ENCODE results near the gene PTPRM.
"Not testable (repeated sequence)": the region's sequence is repeated elsewhere in the genome, so short reads cannot be mapped to it uniquely, and the experiment has no call there.

Gene PTPRM

DNA sequence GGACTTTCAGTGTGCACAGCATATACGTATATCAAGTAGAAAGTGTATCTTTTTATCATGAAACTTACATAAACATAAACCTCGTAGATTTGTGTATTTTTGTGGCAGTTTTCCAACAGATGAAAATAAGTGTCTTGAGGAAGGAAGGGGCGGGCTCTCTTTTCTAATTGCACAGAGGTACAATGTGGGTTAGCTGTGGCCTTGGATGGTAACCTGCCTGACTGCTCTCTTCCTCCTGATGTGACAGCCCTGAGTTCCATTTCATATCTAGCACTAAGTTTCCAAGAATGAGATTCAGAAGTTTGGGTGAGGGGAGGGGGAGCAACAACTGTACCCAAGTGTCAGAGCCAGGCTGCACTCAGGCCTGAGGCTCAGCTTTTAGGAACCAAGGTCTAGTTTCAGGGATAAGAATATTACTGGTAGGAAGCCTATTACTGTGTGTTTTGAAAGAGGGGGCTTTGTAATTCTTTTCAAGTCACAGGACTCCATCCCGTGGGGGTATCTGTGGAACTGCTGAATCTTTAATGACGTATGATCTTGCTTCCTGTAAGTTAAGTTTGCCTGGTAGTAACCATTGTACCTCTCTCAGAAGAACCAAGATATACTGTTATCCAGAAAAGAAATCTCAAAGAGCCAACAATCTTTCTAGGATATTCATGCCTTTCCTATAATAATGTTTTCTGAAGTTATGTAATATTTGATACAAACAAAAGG lies 483.7 kb downstream of the PTPRM start:
- Mint-ChIP-seq H3K36me3 (no peaks in the 10 kb centered on the region), H3K27me3 (no peaks in the 10 kb centered on the region), H3K4me3 (no peak overlapping the region), H3K4me1 (no peaks in the 10 kb centered on the region), H3K27ac (no peak overlapping the region), H3K9me3 (peaks cover 0 to 1% of the 10 kb centered on the region in 2 donors)
- DNase-seq, result no peak
- ATAC-seq (replicated peaks), result no peak

DNA sequence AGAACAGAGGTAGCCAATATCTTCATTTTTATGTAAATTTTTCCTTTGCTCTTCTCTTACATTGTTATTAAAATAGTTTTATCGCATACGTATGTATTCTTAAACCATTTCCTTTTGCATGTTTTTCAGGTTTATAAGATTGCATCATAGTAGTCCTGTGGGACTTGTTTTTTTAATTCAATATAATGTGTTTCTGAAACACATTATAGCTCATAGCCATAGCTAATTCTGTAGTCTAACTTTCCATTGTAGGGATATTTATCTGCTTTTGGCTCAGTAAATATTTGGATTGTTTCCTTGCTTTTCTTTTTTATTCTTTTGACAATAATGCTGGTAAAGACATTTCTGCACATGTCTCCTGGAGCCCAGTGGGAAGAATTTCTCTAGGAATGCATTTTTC lies 484.3 kb downstream of the PTPRM start:
- no peak for DNase-seq
- Mint-ChIP-seq H3K27ac (no peak overlapping the region), H3K4me1 (no peaks in the 10 kb centered on the region), H3K4me3 (no peak overlapping the region), H3K27me3 (no peaks in the 10 kb centered on the region), H3K9me3 (peaks cover 0 to 1% of the 10 kb centered on the region in 2 donors), H3K36me3 (no peaks in the 10 kb centered on the region)
- ATAC-seq (replicated peaks), result no peak

DNA sequence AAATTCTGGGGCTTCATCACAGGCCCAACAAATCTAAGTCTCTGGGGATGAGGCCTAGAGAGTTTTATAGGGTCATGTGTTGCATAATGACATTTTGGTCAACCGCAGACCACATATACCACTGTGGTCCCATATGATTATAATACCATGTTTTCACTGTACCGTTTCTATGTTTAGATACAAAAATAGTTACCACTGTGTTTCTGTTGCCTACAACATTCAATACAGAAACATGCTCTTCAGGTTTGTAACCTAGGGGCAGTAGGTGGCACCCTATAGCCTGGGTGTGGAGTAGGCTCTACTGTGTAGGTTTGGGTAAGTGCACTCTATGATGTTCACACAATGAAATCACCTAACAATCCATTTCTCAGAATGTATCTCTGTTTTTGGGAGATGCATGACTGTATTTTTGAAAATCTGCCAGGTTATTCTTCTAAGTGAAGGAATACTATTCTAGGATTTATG lies 485.2 kb downstream of the PTPRM start:
- Mint-ChIP-seq H3K27me3 (no peaks in the 10 kb centered on the region), H3K9me3 (peaks cover 0 to 1% of the 10 kb centered on the region in 2 donors), H3K27ac (no peak overlapping the region), H3K4me3 (no peak overlapping the region), H3K4me1 (no peaks in the 10 kb centered on the region), H3K36me3 (no peaks in the 10 kb centered on the region)
- ATAC-seq (replicated peaks) (peak; percentile 34 to 67), DNase-seq (no peak)

DNA sequence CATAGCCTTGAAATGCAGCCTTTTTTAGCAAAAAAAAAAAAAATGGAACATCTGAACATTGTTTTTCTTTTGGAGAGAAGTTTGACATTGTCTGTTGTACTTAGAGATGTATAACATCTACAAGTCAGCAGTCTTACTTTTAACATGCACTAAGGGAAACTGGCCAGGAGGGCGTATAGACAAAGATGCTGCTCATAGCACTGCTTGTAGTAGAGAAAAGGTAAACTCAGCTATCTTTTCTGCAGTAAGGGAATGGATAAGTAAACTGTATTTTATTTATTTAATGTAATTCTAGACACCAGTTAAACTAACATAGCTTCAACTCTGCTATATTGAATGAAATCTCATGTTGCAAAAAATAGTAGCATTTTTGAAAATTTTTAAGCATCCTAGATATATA lies 489.6 kb downstream of the PTPRM start:
- Mint-ChIP-seq H3K4me3 (no peak overlapping the region), H3K4me1 (no peaks in the 10 kb centered on the region), H3K27ac (no peak overlapping the region), H3K36me3 (no peaks in the 10 kb centered on the region), H3K27me3 (no peaks in the 10 kb centered on the region), H3K9me3 (peaks cover 0 to 3% of the 10 kb centered on the region in 2 donors)
- DNase-seq (no peak), ATAC-seq (replicated peaks) (no peak)

DNA sequence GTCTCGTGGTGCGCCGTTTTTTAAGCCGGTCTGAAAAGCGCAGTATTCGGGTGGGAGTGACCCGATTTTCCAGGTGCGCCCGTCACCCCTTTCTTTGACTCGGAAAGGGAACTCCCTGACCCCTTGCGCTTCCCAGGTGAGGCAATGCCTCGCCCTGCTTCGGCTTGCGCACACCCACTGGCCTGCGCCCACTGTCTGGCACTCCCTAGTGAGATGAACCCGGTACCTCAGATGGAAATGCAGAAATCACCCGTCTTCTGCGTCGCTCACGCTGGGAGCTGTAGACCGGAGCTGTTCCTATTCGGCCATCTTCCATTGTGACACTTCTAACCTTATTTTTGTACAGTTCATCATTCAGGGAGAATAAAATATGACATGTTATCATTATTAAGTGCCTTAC lies 496.0 kb downstream of the PTPRM start:
- not testable (repeated sequence) for H3K36me3 Mint-ChIP-seq; ATAC-seq (replicated peaks); H3K4me1 Mint-ChIP-seq; H3K27me3 Mint-ChIP-seq; H3K27ac Mint-ChIP-seq; DNase-seq; H3K9me3 Mint-ChIP-seq; H3K4me3 Mint-ChIP-seq

DNA sequence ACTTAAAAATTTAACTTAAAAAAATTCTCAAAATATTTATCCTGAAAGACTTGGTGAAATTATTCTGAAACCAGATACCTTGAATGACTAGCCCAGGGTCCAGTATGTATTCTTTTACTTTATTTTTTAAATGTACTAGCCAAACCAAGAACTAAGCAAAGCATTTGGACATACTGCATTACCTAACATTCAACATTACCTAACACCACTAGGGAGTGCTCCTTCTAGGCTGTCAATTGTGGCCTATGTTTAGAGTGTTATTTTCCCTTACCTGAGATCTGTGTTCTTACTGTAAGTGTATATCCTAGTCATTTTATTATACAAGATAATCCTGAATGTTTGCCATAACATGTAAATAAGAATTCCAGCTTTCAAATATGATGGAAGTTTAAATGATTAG lies 496.6 kb downstream of the PTPRM start:
- Mint-ChIP-seq H3K4me1 (no peaks in the 10 kb centered on the region), H3K27ac (no peak overlapping the region), H3K36me3 (no peaks in the 10 kb centered on the region), H3K9me3 (peaks cover 0 to 1% of the 10 kb centered on the region in 2 donors), H3K27me3 (peaks cover 0 to 3% of the 10 kb centered on the region in 2 donors), H3K4me3 (no peak overlapping the region)
- DNase-seq (no peak), ATAC-seq (replicated peaks) (no peak)

DNA sequence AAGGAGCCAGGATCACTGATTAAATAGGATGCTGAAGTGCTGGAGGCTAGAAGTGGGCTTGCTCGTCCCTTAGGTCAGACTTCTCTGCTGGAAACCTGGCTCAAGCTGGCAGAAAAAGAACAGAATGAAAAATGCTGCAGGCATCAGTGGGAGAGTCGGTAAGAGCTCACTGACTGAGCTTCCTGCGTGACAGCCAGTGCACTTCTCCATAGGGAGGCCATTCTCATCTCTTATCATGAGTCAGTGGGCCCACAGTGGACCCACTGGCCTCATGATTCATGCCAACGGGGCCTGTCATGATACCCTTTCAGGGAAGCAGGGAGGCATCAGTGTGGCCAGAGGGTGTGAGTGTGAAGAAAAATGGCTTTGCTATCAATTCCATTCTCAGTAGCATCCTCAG lies 498.2 kb downstream of the PTPRM start:
- Mint-ChIP-seq H3K27ac (no peak overlapping the region), H3K4me3 (no peak overlapping the region), H3K4me1 (no peaks in the 10 kb centered on the region), H3K9me3 (peaks cover 3 to 4% of the 10 kb centered on the region in 2 donors), H3K36me3 (no peaks in the 10 kb centered on the region), H3K27me3 (peaks cover 0 to 3% of the 10 kb centered on the region in 2 donors)
- no peak for DNase-seq
- no peak for ATAC-seq (replicated peaks)

DNA sequence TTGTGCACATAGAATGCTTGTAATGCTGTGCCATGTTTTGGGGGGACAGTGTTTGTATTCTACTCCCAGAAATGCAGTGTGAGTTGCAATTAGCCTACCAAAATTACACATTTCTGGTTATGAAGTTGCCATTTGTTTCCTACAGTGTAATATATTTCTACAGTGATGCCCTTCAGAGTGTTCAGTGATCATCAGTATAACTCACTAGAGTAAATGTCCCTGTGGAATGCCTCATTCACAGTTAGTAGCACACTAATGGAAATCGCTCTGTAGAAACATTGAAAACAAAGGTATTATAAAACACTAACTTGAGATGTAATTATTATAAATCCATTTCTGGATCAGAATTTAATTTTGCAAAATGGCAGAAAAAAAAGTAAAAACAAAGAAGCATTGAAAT lies 498.7 kb downstream of the PTPRM start:
- no peak overlapping the region for H3K4me3 Mint-ChIP-seq
- no peak for ATAC-seq (replicated peaks)
- no peaks in the 10 kb centered on the region for H3K4me1 Mint-ChIP-seq
- peaks cover 0 to 3% of the 10 kb centered on the region in 2 donors for H3K27me3 Mint-ChIP-seq
- DNase-seq, result no peak
- H3K27ac Mint-ChIP-seq, result no peak overlapping the region
- H3K9me3 Mint-ChIP-seq, result peaks cover 3 to 4% of the 10 kb centered on the region in 2 donors
- no peaks in the 10 kb centered on the region for H3K36me3 Mint-ChIP-seq

DNA sequence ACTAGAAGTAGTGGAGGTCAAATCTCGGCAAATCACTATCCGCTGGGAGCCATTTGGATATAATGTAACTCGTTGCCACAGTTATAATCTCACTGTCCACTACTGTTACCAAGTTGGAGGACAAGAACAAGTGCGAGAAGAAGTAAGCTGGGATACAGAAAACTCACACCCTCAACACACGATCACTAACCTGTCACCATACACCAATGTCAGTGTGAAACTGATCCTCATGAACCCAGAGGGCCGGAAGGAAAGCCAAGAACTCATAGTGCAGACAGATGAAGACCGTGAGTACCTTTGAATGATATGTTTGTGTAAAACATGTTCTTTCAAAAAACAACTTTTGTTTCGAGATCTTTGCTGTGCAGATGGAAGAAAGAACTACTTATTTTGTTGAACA lies 502.6 kb downstream of the PTPRM start:
- no peak for ATAC-seq (replicated peaks)
- H3K27ac Mint-ChIP-seq, result no peak overlapping the region
- H3K36me3 Mint-ChIP-seq, result no peaks in the 10 kb centered on the region
- no peak for DNase-seq
- H3K9me3 Mint-ChIP-seq, result peaks cover 2 to 4% of the 10 kb centered on the region in 2 donors
- no peak overlapping the region for H3K4me3 Mint-ChIP-seq
- H3K4me1 Mint-ChIP-seq, result no peaks in the 10 kb centered on the region
- peaks cover 0 to 3% of the 10 kb centered on the region in 2 donors for H3K27me3 Mint-ChIP-seq

DNA sequence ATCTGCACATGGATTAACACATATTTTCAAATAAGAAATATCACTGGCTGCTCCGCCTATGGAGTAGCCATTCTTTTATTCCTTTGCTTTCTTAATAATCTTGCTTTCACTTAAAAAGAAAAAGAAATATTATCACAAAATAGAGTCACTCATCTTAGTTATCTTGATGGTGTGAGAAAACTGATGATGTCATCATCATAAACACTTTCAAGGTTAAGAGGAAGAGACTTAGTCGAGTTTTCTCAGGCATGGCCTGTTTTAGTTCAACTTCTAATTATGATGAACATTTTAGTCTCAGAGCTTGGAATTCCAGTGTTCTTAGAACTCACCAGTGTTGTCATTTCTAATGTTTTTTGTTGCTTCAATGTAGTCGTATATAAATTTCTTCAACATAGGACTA lies 506.1 kb downstream of the PTPRM start:
- H3K4me3 Mint-ChIP-seq, result no peak overlapping the region
- no peaks in the 10 kb centered on the region for H3K27me3 Mint-ChIP-seq
- no peaks in the 10 kb centered on the region for H3K36me3 Mint-ChIP-seq
- ATAC-seq (replicated peaks), result no peak
- no peak overlapping the region for H3K27ac Mint-ChIP-seq
- DNase-seq, result no peak
- peaks cover 2 to 4% of the 10 kb centered on the region in 2 donors for H3K9me3 Mint-ChIP-seq
- no peaks in the 10 kb centered on the region for H3K4me1 Mint-ChIP-seq

DNA sequence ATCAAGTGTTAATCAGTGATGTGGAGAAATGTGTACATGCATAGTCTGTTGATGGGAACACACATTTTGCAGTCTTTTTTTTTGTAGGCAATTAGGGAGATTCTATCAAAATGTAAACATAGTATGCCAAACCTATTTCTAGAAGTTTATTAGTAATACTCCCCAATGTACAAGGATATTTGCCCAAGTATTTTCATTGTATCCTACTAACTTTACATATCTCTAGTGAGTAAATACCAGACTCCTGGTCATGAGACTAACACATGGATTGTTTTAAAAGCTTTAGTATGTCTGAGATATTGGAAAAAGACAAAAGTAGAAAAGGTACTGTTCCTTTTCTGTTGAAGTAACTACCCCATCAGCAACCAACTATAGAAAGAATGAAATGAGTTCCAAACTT lies 513.0 kb downstream of the PTPRM start:
- Mint-ChIP-seq H3K27ac (no peak overlapping the region), H3K27me3 (no peaks in the 10 kb centered on the region), H3K4me1 (no peaks in the 10 kb centered on the region), H3K9me3 (no peaks in the 10 kb centered on the region), H3K4me3 (no peak overlapping the region), H3K36me3 (no peaks in the 10 kb centered on the region)
- DNase-seq, result no peak
- ATAC-seq (replicated peaks), result no peak

DNA sequence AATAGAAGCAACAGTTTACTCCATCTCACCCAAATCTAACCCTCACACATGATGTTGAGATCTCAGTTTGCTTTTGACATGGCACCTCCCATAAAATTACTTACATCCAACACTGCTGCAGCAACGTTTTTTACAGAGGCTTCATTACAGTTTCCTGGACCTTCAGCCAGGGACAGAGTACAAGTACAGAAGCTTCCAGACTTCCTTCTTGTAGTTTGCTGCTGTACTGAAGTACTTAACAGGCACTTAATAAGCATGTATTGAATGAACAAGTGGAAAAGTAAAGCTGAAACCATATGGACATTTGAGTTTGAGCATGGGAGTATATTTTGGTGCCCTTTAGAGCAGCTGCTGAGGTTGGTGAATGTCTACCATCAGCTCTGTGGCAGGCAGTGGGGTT lies 514.2 kb downstream of the PTPRM start:
- Mint-ChIP-seq H3K36me3 (no peaks in the 10 kb centered on the region), H3K9me3 (no peaks in the 10 kb centered on the region), H3K4me3 (no peak overlapping the region), H3K27ac (no peak overlapping the region), H3K4me1 (no peaks in the 10 kb centered on the region), H3K27me3 (no peaks in the 10 kb centered on the region)
- no peak for DNase-seq
- ATAC-seq (replicated peaks), result no peak

DNA sequence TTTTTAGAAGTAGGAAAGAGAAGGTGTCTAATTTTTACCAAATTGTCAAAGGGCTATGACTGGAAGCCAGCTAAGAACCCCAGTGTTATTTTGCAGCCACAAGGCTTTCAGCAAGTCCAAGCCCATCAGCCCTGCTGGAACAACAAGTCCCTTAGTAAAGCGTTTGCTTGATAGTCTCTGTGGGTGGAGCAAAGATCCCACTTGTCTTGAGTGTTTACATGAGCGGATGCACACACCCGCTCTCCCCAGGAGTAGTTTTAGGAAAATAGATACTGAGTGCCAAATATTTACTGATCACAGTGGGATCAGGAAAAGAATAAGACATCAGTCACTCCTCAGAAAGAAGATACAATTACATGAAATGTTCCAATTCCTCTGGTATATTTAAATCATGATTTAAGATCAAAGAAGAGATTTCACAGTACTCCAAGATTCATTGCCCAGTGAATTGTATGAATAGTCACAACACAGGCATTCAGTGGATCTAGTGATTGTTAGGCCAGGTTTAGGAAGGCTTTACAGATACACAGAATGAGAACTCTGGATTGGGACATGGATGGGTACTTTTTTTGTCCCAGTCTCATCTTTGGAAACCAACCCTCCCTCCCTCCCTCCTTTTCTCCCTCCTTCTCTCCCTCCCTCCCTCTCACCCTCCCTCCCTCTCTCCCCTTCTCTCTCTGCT lies 514.9 kb downstream of the PTPRM start:
- no peak overlapping the region for H3K4me3 Mint-ChIP-seq
- no peaks in the 10 kb centered on the region for H3K9me3 Mint-ChIP-seq
- H3K27me3 Mint-ChIP-seq, result no peaks in the 10 kb centered on the region
- no peak for ATAC-seq (replicated peaks)
- H3K4me1 Mint-ChIP-seq, result no peaks in the 10 kb centered on the region
- no peak for DNase-seq
- H3K27ac Mint-ChIP-seq, result no peak overlapping the region
- no peaks in the 10 kb centered on the region for H3K36me3 Mint-ChIP-seq

DNA sequence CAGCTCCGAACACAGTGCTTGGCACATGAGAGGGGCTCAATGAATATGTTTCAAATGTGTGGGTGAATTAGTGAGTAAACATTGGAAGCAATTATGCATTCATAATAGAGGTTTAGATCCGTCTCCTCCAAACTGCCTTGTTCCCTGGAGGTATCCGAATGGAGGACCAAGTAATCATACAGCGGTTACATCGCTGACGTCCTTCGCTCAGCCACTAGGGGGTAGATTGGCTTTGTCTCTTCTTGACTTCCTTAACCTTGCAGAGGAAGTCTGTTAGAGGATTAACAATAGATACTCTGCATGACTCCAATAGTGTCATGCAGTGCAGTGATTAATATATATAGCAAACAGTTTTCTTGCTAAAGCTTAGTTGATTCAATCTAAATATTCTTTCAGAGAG lies 517.0 kb downstream of the PTPRM start:
- DNase-seq, result no peak
- no peaks in the 10 kb centered on the region for H3K27me3 Mint-ChIP-seq
- ATAC-seq (replicated peaks), result no peak

DNA sequence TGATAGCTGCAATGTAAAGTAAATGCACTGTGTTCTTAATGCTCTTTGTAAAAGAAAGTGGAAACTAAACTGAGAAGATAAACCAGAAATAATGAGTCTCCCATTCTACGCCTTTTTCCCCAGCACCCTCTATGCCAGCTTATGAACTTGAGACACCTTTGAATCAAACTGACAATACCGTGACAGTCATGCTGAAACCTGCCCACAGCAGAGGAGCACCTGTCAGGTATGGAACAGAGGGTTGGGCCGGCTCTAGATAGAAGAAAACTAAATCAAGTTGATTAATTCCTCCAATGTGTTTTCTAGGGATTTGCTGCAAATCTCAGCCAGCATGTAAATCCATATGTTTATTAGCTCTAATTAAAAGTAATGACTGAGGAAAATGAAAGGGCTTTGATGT lies 521.5 kb downstream of the PTPRM start:
- DNase-seq, result no peak
- no peak overlapping the region for H3K27ac Mint-ChIP-seq
- no peaks in the 10 kb centered on the region for H3K36me3 Mint-ChIP-seq
- H3K4me3 Mint-ChIP-seq, result no peak overlapping the region
- no peaks in the 10 kb centered on the region for H3K4me1 Mint-ChIP-seq
- no peaks in the 10 kb centered on the region for H3K27me3 Mint-ChIP-seq
- no peaks in the 10 kb centered on the region for H3K9me3 Mint-ChIP-seq
- no peak for ATAC-seq (replicated peaks)

More for the DNA sequence above, 517.0 kb downstream of the PTPRM start:
- Mint-ChIP-seq H3K4me1 (no peaks in the 10 kb centered on the region), H3K27ac (no peak overlapping the region), H3K9me3 (no peaks in the 10 kb centered on the region), H3K4me3 (no peak overlapping the region), H3K36me3 (no peaks in the 10 kb centered on the region)
